ENCODE measurements around the gene TTR.

TTR gene

DNA sequence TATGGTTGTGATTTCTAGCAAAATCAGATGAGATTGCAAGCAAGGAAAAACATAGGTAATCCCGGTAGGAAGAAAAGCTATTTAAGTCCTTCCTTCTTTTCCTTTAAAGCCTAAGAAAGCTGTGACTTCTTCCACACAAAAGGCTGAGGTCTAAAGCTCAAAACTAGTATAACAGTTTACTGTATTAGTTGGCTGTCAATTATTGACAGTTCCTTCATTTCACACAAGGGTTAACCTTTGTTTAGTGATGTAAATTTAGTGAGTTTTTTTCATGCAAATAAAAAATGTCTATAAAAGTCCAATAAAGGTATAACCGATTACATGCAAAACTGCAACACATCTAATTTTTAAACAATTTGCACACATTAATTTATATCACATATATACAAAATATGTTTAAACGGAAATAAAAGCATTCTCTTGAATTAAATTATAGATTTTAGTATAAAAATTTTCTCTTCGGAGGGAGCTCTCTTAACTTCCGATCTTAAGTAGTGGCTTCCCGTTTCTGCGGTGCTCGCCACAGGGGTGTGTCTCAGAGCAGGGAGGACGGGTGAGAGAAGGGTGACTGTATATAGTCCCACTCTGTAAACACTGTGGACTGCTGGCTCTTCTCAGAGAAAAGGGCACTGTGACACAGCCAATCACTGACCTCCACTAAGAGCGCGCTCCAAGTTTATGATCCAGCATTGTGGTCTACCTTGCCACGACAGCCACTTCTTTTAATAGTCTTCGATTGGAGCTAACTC lies 33.4 kb downstream of the TTR start:
- POLR2A ChIA-PET, result no interaction called here
- CTCF ChIA-PET, result interaction anchor here (0.9 to 1.4 kb wide), 2 partner anchors 17 to 21 kb away, joined by 3 read pairs; no protein-coding TSS in a partner anchor
- no peak for DNase-seq (ENCODE audit: extremely low spot score)
- TF ChIP-seq, protein P1, sequence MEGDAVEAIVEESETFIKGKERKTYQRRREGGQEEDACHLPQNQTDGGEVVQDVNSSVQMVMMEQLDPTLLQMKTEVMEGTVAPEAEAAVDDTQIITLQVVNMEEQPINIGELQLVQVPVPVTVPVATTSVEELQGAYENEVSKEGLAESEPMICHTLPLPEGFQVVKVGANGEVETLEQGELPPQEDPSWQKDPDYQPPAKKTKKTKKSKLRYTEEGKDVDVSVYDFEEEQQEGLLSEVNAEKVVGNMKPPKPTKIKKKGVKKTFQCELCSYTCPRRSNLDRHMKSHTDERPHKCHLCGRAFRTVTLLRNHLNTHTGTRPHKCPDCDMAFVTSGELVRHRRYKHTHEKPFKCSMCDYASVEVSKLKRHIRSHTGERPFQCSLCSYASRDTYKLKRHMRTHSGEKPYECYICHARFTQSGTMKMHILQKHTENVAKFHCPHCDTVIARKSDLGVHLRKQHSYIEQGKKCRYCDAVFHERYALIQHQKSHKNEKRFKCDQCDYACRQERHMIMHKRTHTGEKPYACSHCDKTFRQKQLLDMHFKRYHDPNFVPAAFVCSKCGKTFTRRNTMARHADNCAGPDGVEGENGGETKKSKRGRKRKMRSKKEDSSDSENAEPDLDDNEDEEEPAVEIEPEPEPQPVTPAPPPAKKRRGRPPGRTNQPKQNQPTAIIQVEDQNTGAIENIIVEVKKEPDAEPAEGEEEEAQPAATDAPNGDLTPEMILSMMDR (IDR thresholded peaks at IDR 0.05; ENCODE audit: control extremely low read depth, extremely low read depth, low read depth, missing control alignments), result no peak

- DNase-seq (ENCODE audit: extremely low spot score), result no peak
- ChIA-PET CTCF (no interaction called here), POLR2A (no interaction called here)
- TF ChIP-seq, protein P1 (IDR thresholded peaks at IDR 0.05; ENCODE audit: control extremely low read depth, extremely low read depth, low read depth, missing control alignments), result no peak
Observed at GRCh38 chr18:31626409-31626808, 34.7 kb downstream of the TTR start.

- ChIA-PET CTCF (no interaction called here), POLR2A (no interaction called here)
- DNase-seq (ENCODE audit: extremely low spot score), result no peak
- TF ChIP-seq, protein P1 (IDR thresholded peaks at IDR 0.05; ENCODE audit: control extremely low read depth, extremely low read depth, low read depth, missing control alignments), result no peak
Observed at GRCh38 chr18:31630549-31630948, 38.9 kb downstream of the TTR start.

GRCh38 chr18:31631526-31631925 lies 39.8 kb downstream of the TTR start:
- ChIA-PET POLR2A (no interaction called here), CTCF (interaction anchor here (0.6 kb wide), 1 partner anchor 75 kb away, joined by 3 read pairs; no protein-coding TSS in a partner anchor)
- DNase-seq (ENCODE audit: extremely low spot score), result no peak
- TF ChIP-seq, protein P1 (IDR thresholded peaks at IDR 0.05; ENCODE audit: control extremely low read depth, extremely low read depth, low read depth, missing control alignments), result no peak

DNA sequence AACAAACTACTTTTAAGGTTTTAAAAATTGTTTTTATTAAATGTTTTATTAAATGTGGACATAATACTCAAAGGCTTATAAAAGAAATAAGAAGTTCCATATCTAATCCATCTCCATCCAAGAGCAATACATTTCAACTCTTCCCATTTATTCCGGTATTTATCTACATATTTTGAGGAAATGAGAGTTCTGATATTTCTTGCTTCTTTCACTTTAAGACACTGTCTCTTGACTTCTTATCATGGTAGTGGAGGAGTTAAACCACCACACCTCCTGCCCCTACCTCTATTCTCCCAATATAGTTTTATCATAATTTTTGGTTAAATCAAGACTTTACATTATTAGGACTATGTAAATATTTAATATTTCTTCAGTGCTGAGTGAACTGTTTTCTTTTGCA lies 40.7 kb downstream of the TTR start:
- POLR2A ChIA-PET, result no interaction called here
- CTCF ChIA-PET, result no interaction called here
- no peak for DNase-seq (ENCODE audit: extremely low spot score)
- TF ChIP-seq, protein P1 (IDR thresholded peaks at IDR 0.05; ENCODE audit: control extremely low read depth, extremely low read depth, low read depth, missing control alignments), result no peak

DNA sequence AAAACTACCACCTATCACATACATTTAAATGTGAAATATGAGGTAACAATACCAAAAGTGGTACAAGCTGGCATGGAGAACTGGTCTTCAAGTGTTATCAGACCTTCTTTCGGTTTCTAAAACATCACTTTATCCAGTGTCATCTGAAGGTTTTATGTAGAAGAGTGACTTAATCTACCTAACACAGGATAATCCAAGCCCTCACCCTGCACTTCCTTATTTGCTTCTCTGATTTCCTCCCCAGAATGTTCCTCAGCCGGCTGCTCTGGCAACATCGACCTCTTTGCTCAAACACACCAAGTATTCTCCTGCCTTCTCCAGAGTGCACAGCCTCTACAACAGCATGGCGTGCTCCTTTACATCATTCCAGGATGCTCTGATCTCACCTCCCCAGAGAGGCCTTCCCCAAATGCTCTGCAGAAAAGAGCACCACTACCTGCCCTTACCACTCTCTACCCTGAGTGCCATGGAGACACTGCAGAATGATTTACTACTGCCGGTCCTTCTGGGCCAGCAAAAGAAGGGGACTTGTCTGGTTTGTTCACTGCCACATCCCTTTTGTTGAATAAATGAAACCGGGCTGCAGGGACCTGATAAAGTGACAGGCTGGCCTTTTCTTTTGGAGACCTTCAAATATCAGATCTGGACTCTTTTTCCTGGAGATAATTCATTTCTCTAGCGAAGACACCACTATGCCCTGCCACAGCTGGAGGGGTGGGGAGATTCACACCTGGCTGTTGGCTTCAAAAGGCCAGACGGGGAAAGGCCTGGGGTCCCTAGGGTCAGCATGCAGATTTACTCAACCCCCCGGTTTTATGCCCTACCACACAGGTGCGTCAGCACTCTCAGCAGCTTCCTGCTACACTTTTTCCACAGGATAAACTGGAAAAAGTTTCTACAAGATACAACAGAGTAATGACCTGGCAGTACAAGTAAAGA lies 42.0 kb downstream of the TTR start:
- no peak for DNase-seq (ENCODE audit: extremely low spot score)
- CTCF ChIA-PET, result interaction anchor here (1.1 to 4.2 kb wide), 4 partner anchors 13 to 89 kb away, joined by 3 to 12 read pairs (median 4); no protein-coding TSS in a partner anchor
- POLR2A ChIA-PET, result no interaction called here
- TF ChIP-seq, protein P1 (IDR thresholded peaks at IDR 0.05; ENCODE audit: control extremely low read depth, extremely low read depth, low read depth, missing control alignments), result no peak
